HG02870 (cell line): ENCODE data around the gene PROC.

ENCODE experiments used
- ATAC-seq: cut with Tn5 transposase; IDR thresholded peaks from one replicate; pipeline ENCODE4 v1.9.1; 2021; ENCODE audit warnings: mild to moderate bottlenecking, moderate library complexity; ENCODE audit not compliant: unreplicated experiment

Gene PROC

GRCh38 chr2:127418300-127419111, at the start of gene PROC:
PROC (plus strand) TSS chr2:127418427; CDS start chr2:127419943, 1,516 bp downstream.
- ATAC-seq = no peak

- no peak for ATAC-seq
Measured at GRCh38 chr2:127370010-127370409, 48.2 kb upstream of the PROC start.

GRCh38 chr2:127371037-127371436, 47.2 kb upstream of the PROC start:
- no peak for ATAC-seq

DNA sequence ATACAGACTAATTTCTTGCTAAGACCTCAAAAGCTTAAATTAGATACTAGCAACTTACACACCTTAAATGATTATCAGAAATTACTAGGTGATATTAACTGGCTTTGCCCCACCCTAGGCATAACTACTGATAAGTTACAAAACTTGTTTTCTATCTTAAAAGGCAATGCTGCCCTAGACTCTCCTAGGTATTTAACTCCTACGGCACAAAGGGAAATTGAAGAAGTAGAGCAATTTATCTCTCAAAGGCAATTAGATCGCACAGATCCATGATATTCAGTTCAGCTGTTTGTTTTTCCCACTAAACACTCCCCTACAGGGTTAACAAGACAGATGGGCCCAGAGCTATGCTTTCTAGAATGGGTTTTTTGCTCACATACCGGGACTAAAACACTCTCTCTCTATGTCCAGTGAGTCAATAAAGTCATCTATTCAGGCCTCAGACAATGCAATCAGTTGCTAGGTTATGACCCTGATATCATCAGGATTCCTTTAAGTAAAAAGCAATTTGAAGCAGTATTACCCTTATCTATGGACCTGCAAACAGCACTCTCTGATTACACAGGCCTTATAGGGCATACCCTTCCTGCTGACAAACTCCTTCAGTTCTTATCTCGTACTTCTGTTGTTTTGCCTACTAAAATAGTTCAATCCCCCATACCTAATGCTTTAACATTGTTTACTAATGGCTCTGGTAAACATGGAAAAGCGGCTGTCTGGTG, 44.7 kb upstream of the PROC start:
- ATAC-seq = no peak

- ATAC-seq = no peak
Measured at GRCh38 chr2:127376257-127376656, 42.0 kb upstream of the PROC start.

- no peak for ATAC-seq
Measured at GRCh38 chr2:127377262-127377661, 41.0 kb upstream of the PROC start.

DNA sequence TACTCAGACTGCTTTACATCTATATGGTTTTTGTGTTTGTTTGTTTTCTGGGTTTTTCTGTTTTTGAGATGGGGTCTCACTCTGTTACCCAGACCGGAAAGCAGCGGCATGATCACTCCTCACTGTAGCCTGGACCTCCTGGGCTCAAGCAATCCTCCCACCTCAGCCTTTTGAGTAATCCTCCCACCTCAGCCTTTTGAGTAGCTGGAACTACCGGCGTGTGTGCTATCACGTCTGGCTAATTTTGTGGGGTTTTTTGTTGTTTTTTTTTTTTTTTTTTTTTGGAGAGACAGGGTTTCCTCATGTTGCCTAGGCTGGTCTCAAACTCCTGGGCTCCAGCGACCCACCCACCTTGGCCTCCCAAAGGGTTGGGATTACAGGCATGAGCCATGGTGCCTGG, 39.5 kb upstream of the PROC start:
- no peak for ATAC-seq

DNA sequence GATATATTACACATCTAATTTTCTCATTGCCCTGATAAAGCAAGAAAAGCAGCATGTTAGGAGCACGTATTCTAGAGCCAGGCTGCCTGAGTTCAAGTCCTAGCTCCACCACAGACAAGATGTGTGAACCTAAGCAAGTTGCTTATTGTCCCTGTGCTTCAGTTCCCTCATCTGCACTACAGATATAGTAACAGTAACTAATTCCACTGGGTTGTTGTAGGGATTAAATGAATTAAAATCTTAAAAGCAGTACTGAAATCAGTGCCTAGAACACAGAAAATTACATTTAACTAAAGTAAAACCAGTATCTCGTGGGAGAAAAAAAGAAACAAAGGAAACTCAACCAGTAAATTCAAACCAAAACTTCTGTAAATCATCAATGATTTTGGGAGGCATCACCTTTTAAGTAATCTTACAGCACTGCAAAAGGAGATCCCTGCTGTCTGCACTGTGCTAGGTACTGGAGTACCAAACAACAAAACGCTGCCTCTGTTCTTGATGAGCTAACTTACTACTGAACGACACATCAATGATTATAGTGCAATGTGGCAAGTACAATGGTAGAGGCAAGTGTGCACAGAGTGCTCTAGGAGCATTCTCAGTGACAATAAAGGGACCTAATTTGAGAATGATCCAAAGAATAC, 38.4 kb upstream of the PROC start:
- ATAC-seq = no peak

GRCh38 chr2:127381762-127382161, 36.5 kb upstream of the PROC start:
- ATAC-seq = no peak

- no peak for ATAC-seq
Measured at GRCh38 chr2:127382831-127383230, 35.4 kb upstream of the PROC start.

DNA sequence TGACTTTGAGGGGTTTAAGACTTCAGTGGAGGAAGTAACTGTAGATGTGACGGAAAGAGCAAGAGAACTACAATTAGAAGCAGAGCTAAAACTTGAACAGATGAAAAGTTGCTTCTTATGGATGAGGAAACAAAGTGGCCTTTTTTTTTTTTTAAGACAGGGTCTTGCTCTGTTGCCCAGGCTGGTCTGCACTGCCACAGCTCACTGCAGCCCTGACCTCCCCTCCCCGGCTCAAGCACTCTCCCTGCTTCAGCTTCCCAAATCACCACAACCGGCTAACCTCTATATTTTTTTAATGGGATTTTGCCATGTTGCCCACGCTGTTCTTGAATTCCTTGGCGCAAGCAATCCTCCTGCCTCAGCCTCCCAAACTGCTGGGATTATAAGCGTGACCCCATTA, 33.7 kb upstream of the PROC start:
- no peak for ATAC-seq

DNA sequence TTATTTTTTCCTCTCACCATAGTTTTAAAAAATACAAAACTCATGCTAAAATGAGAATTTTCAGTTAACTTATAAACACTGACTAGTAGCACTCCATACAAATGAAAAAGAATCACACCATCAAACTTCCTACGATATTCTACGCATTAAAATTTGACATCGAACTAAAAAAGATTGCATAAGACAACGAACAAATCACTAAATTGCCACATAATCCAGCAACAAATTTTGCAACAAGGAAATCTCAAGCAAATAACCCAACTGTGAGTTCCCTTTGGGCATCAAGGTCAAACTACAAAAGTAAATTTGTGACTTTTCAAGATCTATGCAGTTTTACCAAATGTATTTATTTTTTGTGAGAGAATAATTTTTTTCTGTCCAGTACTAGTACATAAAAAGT, 32.0 kb upstream of the PROC start:
- ATAC-seq = no peak

GRCh38 chr2:127386764-127387654, 31.2 kb upstream of the PROC start:
- ATAC-seq = peak; percentile 59

DNA sequence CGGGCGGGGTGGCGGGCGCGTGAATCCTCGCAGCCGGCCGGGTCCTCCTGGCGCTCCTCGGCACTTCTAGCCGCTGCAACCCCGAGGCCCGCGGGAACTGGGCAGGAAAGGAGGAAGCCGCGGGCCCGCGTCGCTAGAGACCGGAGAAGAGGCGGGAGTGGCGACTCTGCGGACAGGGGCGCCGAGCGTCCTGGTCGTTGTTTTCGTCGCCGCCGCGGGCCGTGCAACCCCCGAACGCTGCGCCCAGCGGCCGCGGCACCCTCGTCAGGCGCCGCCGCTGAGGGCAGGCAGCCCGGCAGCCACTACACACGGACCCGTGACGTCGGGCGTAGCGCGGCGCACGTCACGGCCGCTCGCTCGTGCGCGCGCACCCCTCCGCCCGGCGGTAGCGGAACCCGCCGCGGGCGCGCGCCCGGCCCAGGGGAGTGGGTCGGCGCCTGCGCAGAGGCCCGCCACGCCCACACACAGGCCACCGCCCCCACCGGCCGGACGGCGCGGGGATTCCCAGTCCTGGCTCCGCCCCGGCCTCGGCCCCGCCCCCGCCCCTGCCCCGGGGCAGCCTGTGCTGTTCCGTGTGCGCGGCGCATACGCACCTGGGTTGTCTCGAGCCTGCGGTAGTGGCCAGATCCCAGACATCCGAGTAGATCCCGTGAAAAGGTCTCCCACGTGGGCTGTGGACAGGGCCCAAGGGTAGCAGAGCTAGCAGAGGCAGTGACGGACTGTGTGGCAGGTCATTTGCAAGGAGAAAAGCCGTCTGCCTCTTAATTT, 30.4 kb upstream of the PROC start, which contains the start of gene MAP3K2:
Gene MAP3K2 (minus strand): TSS at position 321 of the 768 bp plus-strand sequence. CDS start 44,846 bp downstream, outside the sequence.
- ATAC-seq = peak; percentile 68

DNA sequence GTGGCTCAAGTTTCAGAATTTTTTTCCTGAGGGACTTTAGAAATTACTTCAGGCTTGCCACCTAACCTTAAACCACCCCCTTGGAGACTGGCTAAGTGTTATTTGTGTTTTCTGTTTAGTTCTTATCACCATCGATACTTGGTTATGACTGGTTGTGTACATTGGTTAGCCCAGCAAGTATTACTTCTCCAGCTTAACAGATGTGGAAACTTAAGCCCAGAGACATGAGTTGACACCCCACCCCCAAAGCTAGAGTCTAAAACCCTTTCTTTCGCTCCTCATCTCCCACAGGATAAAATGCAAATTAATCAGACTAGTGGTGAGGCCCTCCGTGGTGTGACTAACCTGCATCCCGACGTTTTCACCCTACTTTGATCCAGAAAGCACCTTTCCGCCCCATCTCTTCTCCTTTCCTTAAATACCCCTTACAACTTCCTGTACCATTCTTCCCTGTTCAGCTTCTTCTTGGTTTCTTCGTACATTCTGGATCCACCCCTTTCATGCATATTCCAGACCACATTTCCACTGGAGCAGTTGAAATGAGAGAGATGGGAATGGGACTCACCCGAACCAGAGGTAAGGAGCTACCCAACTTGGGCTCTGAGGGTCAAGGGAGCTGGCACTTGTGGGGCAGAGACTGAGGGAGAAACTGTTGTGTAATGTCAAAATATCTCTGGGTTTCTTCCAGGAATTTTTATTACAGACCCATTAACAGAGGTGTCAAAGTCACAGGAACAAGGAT, 29.6 kb upstream of the PROC start:
- ATAC-seq = peak; percentile 7

GRCh38 chr2:127389778-127390435, 28.3 kb upstream of the PROC start:
- ATAC-seq = peak; percentile 23

- no peak for ATAC-seq
Measured at GRCh38 chr2:127392133-127392827, 25.9 kb upstream of the PROC start.
